Ascending aorta (tissue), 2 donors: Measurements from ENCODE around the gene KLHL22. TPM values are rescaled to one million over a fixed set of nuclear protein-coding genes. Genes with fewer than 3 reads are reported as not detected.

Experiments
- DNase-seq, 2 donors: peaks; one replicate each; pipeline ENCODE4 v3.0.0-alpha.2; 2019; ENCODE audit warnings: low spot score in 2 of 2
- H3K27ac ChIP-seq, 2 donors: fragments of 200-600 bp; sonication (generic); one replicate each; pipeline ENCODE4 v1.5.1; 2016 to 2017; ENCODE audit warnings: mild to moderate bottlenecking in 1 of 2
- H3K27me3 ChIP-seq: fragments of 200-600 bp; sonication (generic); one replicate; pipeline ENCODE4 v1.5.1; 2017
- H3K36me3 ChIP-seq, 2 donors: fragments of 200-600 bp; sonication (generic); one replicate each; pipeline ENCODE4 v1.5.1; 2016
- H3K4me1 ChIP-seq, 2 donors: fragments of 200-600 bp; sonication (generic); one replicate each; pipeline ENCODE4 v1.5.1; 2016 to 2017; ENCODE audit warnings: mild to moderate bottlenecking in 1 of 2
- H3K4me3 ChIP-seq, 2 donors: fragments of 200-600 bp; sonication (generic); one replicate each; pipeline ENCODE4 v1.5.1; 2016 to 2017; ENCODE audit warnings: mild to moderate bottlenecking in 1 of 2
- H3K9me3 ChIP-seq, 2 donors: fragments of 200-600 bp; sonication (generic); one replicate each; pipeline ENCODE4 v1.5.1; 2016
- intact Hi-C: fragments of 100-400 bp; cut with DNase I; formaldehyde crosslinking; loops from one replicate; pipeline ENCODE4 v1.15.1; 2023
- total RNA-seq: library from RNA; depleted of rRNA; stranded (reverse); fragments of >200 nt; gene quantifications from one replicate; pipeline ENCODE4 v1.1.0, GENCODE V29; 2016
- TF ChIP-seq, protein P1 (sequence below), 3 experiments: fragments of 200-600 bp in 2 of 3; fragments of 450-650 bp in 1 of 3; sonication (generic) in 2 of 3; IDR thresholded peaks; one replicate each; pipeline ENCODE4 v1.5.1; 2016 to 2019; ENCODE audit warnings: antibody characterized with exemption in 3 of 3, mild to moderate bottlenecking in 1 of 3, moderate library complexity in 1 of 3

The KLHL22 gene
- total RNA-seq, 1 donor from 2014 or later: 63.8 TPM

DNA sequence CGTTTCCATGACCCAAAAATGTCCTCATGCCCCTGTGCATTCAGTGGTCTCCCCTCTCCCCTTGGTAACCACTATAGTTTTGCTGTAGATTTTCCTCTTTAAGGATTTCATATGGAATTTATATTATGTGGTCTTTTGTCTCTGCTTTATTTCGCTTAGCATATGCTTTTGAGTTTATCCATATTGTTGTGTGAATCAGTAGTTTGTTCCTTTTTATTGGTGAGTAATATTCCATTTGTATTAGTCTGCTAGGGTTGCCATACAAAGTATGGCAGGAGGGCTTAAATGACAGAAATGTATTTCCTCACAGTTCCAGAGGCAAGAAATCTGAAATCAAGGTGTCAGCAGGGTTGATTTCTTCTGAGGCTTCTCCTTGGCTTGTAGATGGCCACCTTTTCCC lies 98.1 kb downstream of the KLHL22 start:
- DNase-seq: no peak
- intact Hi-C loops: no loop called here
- H3K9me3 ChIP-seq: no peaks in the 10 kb centered on the region
- TF ChIP-seq, protein P1, sequence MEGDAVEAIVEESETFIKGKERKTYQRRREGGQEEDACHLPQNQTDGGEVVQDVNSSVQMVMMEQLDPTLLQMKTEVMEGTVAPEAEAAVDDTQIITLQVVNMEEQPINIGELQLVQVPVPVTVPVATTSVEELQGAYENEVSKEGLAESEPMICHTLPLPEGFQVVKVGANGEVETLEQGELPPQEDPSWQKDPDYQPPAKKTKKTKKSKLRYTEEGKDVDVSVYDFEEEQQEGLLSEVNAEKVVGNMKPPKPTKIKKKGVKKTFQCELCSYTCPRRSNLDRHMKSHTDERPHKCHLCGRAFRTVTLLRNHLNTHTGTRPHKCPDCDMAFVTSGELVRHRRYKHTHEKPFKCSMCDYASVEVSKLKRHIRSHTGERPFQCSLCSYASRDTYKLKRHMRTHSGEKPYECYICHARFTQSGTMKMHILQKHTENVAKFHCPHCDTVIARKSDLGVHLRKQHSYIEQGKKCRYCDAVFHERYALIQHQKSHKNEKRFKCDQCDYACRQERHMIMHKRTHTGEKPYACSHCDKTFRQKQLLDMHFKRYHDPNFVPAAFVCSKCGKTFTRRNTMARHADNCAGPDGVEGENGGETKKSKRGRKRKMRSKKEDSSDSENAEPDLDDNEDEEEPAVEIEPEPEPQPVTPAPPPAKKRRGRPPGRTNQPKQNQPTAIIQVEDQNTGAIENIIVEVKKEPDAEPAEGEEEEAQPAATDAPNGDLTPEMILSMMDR (IDR thresholded peaks at IDR 0.05): no peak
- no peak overlapping the region for H3K27ac ChIP-seq
- no peak overlapping the region for H3K4me3 ChIP-seq
- peaks cover 0 to 8% of the 10 kb centered on the region in 2 donors for H3K36me3 ChIP-seq
- H3K4me1 ChIP-seq: peaks cover 4 to 18% of the 10 kb centered on the region in 2 donors
- no peaks in the 10 kb centered on the region for H3K27me3 ChIP-seq

GRCh38 chr22:20396639-20397038 lies 99.0 kb downstream of the KLHL22 start:
- intact Hi-C loops: no loop called here
- H3K4me1 ChIP-seq: peaks cover 4 to 18% of the 10 kb centered on the region in 2 donors
- H3K9me3 ChIP-seq: no peaks in the 10 kb centered on the region
- H3K4me3 ChIP-seq: no peak overlapping the region
- no peak overlapping the region for H3K27ac ChIP-seq
- no peak for DNase-seq
- TF ChIP-seq, protein P1 (IDR thresholded peaks at IDR 0.05): no peak
- peaks cover 0 to 6% of the 10 kb centered on the region in 2 donors for H3K36me3 ChIP-seq
- no peaks in the 10 kb centered on the region for H3K27me3 ChIP-seq

DNA sequence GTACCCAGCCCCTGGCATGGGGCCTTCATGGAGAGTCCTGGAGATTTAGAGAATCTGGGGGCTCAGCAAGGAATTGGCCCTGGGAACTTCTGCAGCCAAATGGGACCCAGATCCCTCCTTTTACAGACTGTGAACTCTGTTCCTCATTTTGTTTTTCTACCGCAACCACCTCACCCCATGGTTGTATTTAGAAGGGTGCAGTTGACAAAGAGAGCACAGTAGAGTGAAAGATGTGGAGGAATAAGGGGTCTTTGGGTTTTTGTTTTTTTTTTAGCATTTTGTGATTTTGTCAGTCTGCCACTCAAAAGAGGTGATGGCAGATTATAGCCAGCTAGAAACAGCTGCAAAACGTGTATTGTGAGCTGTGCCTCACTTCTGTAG lies 99.7 kb downstream of the KLHL22 start:
- TF ChIP-seq, protein P1 (IDR thresholded peaks at IDR 0.05): no peak
- intact Hi-C loops: no loop called here
- Histone ChIP-seq H3K27me3 (no peaks in the 10 kb centered on the region), H3K36me3 (no peaks in the 10 kb centered on the region), H3K27ac (no peak overlapping the region), H3K9me3 (no peaks in the 10 kb centered on the region), H3K4me3 (no peak overlapping the region), H3K4me1 (peaks cover 4 to 18% of the 10 kb centered on the region in 2 donors)
- DNase-seq: no peak

- intact Hi-C loops: no loop called here
- Histone ChIP-seq H3K4me3 (peak overlapping the region; percentile 84 to 98), H3K9me3 (no peaks in the 10 kb centered on the region), H3K27ac (no peak overlapping the region), H3K27me3 (no peaks in the 10 kb centered on the region), H3K36me3 (no peaks in the 10 kb centered on the region), H3K4me1 (peaks cover 4 to 18% of the 10 kb centered on the region in 2 donors)
- TF ChIP-seq, protein P1 (IDR thresholded peaks at IDR 0.05): no peak
- DNase-seq: no peak
Observed at GRCh38 chr22:20395181-20395906, 100.3 kb downstream of the KLHL22 start.

DNA sequence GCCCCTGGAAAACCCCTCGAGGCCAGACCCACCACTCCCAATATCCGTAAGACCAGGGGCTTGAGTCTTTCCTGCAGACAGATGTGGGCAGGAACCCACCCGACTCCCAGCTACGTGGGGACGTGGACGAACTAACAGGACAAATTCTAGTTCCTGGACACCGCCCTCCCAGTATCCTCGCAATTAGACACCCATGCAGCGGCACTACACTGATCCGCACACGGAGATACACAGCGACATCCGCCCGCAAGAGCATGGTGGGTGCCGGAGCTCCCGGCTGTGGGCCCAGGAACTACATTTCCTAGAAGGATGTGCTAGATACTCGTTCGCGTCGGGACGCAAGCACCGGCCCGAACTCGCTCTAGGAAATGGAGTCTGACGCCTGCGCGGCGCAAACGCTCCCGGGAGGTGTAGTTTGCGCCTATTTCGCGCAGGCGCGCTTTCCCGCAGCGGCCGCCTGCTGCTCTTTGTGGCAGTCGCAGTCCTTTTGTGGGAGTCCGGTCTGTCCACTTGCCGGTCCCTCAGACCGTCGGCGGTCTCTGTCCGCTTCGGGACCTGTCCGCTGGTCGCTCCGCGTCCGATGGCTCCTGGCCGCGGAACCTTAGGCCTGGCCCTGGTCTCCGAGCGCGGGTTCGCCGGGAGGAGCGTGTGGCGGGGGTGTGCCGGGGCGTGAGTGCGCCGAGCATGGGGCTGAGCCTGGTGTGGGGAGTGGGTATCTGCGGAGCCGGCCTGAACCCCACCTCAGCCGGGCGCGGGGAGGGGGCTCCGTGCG lies 101.7 kb downstream of the KLHL22 start, which contains the start of gene ZNF74:
Gene ZNF74, plus strand, starts transcription at position 447 of the 772 bp plus-strand sequence. CDS start 478 bp downstream, outside the sequence.
- peaks cover 4 to 18% of the 10 kb centered on the region in 2 donors for H3K4me1 ChIP-seq
- intact Hi-C loops: loop anchor here (1.0 kb wide), 1 partner anchor 74 kb away; the partner anchor contains the start of gene DGCR6L
- DNase-seq: peak; percentile 62 to 93
- no peaks in the 10 kb centered on the region for H3K36me3 ChIP-seq
- H3K27me3 ChIP-seq: no peaks in the 10 kb centered on the region
- H3K4me3 ChIP-seq: peak within 1 kb of the TSS; percentile 84 to 98
- H3K27ac ChIP-seq: peak within 1 kb of the TSS; percentile 61 to 81
- H3K9me3 ChIP-seq: no peaks in the 10 kb centered on the region
- TF ChIP-seq, protein P1 (IDR thresholded peaks at IDR 0.05): peak in 1 of 3 experiments; percentile 12
